Stimulated activated CD8-positive, alpha-beta memory T cell treated with anti-CD3 and anti-CD28 coated beads, Interleukin-15, amount 100 ng/mL, for 48 hours (primary cell): ENCODE data around the gene SDS.

Source experiments
- DNase-seq, 2 donors: peaks; one replicate each; pipeline ENCODE4 v3.0.0-alpha.2; 2020; ENCODE audit warnings: low read depth in 2 of 2

Gene SDS

DNA sequence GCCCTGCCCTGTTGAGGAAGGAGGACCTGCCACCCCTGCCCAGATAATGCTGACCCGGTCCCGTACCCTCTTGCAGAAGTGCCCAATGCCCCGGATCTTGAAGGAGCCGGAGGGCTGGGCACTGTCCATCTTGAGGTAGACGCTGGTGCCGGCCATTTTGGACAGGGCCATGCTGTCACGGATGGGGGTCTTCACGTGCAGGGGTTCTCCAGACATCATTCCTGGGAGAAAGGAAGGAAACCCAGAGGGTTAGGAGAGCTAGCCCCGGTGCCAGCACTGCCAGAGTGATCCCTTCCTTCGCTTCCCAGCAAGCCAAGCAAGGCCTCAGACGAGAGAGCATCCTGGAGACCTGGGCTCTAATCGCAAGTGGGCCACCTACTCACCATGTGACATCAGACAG, 4.2 kb downstream of the SDS start:
- no peak for DNase-seq

DNA sequence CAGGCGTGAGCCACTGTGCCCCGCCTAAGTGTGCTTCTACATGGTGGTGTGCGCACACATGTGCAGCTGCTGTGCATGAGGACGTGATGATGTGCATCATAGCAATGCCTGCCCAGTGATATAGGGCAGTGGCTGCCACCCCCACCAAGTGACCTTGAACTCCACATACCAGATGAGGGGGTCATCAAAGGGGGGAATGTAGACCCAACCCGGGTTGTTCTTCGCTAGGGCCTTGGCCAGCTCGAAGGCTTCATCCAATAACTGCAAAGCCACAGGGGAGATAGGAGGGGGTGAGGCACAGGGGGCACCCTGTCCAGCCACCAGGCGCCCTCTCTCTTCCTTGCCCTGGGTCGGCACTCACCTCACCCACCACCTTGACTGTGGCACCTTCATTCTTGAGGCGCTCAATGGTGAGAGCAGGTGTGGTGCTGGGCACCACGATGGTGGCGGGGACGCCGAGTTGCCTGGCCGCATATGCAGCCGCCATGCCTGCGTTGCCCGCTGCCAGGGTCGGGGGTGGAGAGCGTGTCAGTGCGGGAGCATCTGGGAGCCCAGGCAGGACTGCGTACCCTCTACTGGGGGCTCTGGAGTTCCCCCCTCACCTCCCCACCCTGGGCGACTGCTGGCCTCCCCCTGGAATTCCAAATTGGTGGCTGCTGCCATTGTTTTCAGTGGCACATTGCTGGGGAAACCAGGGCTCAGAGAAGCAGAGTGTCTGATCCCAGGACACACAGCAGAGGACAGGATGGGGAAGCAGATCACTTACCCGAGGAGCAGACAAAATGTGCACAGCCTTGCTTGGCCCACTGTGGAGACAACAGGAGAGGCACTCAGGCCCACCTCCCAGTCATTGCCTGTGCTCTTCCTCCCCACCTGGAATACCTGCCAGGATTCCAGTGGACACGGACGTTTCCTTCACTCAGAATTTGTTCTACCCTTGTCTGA, 5.1 kb downstream of the SDS start:
- DNase-seq: no peak

DNA sequence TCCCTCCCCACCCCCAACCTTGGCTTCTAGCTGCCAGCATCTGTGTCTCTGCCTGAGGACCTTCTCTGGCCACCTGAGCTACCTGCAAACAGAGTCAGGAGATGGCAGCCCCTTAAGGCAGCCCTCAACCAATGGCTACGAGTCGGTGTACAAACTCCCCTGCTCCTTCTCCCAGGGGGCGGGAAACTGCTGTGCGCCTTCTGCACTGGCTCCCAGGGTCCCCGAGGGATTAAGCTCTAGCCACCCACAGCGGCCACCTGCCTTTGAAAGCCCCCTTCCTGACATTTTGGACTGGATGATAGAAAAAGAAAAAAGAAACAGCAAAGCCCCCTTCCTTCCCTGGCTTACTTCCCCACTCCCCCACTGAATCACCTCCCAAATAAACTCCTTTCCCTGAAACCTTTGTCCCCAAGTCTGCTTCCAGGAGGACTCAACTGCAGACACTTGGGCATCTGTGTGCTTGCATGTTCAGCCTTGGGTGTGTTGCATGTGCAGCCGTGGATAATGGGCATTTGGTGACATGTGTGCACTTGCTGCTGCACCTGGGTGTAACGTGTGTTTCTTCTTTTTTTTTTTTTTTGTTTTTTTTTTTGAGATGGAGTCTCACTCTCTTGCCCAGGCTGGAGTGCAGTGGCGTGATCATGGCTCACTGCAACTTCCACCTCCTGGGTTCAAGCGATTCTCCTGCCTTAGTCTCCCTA, 6.0 kb downstream of the SDS start:
- DNase-seq: no peak

DNA sequence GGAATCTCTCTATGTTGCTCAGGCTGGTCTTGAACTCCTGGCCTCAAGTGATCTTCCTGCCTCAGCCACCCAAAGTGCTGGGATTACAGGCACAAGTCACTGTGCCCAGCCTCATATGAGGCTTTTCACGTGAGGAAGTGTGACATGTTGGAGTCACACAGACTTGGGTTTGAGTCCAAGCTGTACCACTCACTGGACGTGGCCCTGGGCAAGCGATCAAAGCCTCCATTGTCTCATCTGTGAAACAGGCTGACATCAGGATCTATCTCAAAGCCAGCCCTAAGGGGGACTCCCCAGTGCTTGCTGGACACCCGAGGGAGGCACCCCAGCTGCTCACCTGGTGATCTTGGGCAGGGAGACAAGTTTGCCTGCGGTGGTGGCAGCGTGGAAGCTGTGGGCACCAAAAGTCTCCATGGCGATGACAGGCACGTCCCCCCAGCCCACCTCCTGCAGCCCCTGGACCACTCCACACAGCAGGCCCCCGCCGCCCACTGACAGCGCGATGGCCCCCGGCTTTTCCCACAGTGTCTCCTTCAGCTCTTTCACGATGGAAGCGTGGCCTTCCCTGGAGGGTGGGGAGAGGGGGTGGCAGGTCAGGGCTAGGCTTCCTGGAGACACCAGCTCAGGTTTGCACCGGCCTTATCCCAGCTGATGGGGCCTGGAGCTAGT, 6.7 kb downstream of the SDS start:
- no peak for DNase-seq

DNA sequence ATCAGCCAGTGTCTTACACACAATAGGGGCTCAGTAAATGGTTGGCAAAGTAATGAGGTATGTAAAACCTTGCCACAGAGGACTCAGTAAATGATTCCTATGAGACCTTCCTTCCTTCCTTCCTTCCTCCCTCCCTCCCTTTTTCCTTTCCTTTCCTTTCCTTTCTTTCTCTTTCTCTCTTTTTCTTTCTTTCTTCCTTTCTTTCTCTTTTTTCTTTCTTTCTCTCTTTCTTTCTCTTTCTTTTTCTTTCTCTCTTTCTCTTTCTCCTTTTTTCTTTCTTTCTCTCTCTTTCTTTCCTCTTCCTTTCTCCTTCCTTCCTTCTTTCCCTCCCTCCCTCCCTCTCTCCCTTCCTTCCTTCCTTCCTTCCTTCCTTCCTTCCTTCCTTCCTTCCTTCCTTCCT, 7.5 kb downstream of the SDS start:
- DNase-seq: no peak

DNA sequence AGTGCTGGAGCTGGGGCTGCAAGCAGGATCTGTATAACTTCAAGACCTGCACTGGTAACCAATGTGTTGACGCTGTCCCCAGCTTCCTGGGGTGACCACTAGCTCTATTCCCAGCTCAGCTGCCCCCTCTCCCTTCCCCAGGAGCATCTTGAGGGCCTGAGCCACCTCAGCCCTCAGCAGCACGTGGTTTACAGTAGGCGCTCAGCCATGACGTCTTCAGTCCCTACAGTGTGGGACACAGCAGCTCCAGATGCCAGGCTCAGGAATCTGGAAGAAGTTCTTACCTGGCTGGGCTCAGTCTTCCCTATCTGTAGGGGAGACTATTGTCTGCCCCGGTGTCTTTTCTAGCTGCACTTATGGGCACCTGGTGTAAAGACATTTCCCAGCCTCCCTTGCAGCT, 8.6 kb downstream of the SDS start:
- DNase-seq: no peak

DNA sequence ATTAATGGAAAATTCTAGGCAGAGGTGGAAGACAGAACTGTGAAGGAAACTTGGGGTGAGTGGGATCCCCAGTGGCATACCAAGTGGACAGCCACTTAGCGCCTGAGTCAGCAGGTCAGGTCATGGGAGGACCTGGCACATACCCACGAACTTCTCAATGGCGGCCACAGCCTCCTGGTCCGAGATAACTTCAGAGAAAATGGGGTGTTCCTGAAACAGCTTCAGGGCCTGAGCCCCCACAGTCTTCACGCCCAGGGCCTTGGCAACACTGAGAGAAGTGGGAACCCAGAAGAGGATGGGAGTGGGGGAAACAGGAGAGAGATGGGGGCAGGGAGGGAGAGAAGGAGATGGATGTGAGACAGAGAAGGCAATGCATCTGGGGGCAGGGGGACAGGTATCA, 9.9 kb downstream of the SDS start:
- DNase-seq: no peak

DNA sequence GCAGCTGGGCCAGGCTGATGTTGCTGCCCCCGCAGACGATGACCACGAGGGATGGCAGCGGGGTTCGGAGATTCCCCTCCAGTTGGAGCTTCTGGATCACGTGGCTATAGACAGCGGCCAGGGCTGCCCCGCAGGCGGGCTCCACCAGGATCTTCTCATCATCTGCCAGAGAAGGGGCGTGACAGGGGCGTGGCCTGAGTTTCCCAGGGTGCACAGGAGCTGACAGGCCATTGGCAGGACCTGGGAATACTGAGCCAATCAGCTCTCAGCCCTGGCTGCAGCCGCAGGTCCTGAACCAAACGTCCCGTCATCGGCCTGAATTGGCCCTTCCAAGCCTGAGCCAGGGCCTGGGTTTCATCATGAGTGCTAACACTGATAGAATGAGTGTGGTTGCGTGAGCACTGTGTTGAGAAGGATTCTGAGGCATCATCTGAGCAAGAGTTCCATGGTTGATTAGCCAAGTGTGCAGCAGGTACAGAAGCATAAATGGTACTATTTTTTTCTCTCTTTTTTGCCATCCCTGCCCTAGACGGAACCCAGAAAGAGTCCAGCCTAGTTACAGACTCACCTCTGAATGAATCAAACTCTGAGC, 10.6 kb downstream of the SDS start:
- no peak for DNase-seq

DNA sequence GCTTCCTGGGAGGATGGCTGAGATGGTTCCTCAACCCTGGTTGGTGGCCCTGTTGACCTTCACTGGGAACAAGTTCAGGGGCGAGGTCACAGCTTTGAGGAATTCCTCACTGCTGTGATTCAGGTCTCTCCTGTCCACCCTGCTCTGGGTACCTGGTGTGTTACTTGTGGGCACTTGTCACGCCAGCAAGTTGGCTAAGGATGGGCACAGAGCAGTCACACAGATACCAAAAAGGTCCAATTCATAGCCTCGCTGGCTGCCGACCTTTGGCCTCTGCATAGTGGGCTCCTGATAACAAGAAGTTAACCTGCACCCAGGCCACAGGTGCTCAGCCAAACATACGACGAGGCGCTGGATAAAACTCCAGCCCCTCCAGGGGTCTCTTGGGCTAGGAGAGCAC, 11.2 kb downstream of the SDS start:
- no peak for DNase-seq

DNA sequence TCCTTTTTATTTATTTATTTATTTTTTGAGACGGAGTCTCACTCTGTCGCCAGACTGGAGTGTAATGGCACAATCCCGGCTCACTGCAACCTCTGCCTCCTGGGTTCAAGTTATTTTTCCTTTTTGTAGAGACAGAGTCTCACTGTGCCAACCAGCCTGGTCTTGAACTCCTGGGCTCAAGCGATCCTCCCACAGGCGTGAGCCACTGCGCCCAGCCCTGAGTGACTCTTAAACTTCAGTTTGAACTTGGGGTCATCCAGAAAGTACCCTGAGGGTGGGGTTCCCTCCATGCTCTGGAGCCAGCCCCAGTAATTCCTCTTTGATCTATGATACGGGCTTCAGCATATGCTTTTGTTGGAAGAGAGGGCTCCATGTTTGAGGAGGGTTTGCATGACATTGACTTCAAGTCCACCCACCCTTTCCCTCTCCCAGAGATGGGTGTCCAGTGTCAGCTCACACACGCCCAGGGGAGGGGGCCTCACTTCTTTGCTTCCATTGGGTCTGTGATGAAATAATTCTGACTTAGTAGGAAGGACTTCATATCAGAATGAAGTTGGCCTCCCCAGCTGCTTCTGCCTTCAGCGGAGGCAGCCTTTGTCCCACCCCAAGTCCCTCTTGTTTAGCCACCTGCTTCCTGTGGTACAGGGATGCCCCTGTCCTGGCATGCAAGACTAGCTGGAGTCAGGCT, 11.9 kb downstream of the SDS start:
- DNase-seq: no peak

DNA sequence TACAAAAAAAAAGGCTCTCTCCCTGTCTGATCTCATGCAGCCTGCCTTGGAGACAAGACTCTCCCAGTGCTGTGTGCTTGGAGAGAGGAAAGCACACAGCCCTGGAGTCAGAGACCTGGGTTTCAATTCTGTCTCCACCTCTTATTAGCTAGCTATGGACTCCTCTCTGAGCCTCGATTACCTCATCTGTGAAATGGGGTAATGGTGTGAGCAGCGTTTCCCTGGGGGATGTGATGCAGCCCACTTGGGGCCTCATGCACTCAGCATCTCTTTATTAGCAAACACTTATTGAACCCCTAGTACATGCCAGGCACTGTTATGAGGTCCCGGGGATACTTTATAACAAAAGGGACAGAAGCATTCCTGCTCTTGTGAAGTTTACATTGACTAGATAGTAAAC, 12.5 kb downstream of the SDS start:
- DNase-seq: no peak

DNA sequence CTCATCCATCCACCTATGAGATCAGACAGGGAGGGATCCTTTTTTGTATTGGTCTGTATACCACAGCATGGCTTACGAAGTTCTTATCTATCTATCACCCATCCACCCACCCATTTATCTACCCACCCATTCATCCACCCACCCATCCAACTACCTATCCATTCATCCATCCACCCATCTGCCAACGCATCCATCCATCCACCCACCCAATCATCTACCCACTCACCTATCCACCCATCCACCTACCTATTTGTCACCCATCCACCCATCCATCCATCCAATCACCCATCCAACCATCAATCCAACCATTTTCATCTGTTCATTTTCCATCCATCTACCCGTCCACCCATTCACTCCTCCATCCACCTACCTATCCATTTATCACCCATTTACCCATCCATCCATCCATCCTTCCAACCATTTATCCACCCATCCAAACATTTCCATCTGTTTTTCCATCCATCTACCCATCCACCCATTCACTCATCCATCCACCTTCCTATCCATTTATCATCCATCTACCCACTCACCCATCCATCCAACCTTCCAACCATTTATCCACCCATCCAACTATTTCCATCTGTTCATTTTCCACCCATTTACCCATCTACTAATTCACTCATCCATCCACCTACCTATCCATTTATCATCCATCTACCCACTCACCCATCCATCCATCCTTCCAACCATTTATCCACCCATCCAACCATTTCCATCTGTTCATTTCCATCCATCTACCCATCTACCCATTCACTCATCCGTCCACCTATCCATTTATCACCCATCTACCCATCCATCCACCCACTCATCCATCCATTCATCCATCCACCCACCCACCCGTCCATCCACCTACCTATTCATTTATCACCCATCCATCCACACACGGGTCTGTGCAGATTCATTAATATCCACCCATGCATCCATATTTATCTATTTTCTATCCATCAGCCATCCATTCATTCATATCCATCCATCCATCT, 13.3 kb downstream of the SDS start:
- no peak for DNase-seq

DNA sequence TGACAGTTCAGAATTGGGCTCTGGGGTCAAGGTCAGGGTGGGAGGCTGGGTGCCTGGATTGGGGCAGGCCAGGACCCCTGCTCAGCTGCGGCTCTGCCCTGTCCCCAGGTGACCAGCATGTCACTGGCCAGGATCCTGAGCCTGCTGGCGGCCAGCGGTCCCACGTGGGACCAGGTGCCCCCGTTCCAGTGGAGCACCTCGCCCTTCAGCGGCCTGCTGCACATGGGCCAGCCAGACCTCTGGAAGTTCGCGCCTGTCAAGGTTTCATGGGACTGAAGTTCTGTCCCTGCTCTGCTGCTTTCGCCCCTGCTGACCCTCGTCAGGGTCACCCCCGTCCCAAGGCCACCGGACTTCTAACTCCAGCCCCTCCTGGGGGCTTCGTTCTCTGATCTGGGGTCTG, 15.3 kb downstream of the SDS start:
- no peak for DNase-seq

DNA sequence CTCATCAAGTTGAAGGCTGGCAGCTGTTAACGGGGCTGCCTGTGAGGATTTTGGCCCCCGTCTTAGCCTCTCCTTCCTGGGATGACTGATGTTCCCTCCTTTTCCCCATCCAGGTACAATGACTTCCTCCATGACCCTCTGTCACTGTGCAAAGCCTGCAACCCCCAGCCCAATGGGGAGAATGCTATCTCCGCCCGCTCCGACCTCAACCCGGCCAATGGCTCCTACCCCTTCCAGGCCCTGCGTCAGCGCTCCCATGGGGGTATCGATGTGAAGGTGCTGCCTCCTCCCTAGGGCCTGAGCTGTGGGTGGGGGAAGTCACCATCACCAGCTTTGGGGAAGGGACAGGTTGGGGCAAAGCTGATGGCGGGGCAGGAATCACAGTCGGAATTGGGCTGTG, 16.1 kb downstream of the SDS start:
- no peak for DNase-seq

DNA sequence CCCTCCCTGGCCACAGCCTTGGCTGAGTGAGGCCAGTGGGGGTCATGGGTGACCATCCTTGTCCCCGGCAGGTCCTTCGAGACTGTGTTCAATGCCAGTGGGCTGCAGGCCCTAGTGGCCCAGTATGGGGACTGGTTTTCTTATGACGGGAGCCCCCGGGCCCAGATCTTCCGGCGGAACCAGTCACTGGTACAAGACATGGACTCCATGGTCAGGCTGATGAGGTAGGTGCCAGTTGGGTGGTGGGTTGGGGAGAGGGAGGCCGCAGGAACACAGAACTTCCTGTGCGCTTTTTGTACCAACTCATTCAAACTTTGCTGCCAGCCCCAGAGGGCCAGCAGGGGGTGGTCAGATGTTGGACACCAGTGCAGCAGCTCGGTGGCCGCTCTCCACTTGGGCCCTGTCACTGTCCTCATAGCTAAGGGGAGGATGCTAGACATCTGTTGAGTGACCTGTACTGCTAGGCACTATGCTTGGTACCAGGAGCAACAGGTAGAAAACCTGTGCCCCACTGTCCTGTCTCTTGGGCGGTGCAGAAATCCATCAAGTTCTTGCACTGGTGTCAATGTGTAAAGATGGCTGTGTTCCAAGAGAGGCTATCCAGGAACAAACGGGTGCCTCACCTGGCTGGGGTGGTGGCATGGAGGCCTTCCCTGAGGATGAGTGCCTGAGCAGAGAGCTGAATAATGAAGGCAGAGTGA, 16.7 kb downstream of the SDS start:
- no peak for DNase-seq

DNA sequence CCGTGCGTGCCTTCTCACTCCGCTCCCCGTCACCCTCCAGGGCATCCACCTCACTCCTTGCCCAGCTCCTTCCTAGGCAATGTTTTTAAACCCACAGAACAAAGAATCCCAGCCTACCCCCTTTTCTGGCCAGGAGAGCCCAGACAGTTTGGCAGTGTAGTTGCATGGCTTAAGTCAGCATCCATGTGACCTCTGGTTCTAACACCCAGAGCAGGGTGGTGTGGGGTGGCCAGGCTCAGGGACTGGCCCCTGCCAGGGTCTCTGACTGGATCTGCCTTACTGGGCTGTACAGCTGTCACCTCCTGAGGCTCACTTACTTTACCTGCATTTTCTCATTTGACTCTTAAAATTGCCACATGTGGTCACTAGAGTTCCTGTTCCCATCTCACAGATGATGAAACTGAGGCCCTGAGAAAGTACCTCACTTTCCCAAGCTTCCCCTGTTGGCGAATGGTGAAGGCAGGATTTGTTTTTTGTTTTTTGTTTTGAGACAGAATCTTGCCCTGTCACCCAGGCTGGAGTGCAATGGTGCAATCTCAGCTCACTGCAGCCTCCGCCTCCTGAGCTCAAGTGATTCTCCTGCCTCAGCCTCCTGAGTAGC, 18.3 kb downstream of the SDS start:
- no peak for DNase-seq

DNA sequence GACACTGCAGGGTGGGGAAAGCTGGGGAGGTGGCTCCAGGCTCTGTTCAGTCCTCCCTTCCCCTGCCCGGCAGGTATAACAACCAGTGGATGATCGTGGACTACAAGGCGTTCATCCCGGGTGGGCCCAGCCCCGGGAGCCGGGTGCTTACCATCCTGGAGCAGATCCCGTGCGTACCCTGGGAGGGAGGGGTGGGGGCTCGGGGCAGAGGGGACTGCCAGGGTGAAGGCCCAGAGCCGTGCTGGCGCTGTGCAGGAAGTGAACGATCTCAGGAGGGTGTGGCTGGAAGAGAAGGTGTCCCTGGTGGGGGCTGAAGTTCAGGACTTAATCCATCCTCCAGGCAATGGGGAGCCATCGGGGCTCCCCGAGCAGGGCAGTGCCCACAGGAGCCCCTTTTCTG, 18.9 kb downstream of the SDS start:
- DNase-seq: no peak

DNA sequence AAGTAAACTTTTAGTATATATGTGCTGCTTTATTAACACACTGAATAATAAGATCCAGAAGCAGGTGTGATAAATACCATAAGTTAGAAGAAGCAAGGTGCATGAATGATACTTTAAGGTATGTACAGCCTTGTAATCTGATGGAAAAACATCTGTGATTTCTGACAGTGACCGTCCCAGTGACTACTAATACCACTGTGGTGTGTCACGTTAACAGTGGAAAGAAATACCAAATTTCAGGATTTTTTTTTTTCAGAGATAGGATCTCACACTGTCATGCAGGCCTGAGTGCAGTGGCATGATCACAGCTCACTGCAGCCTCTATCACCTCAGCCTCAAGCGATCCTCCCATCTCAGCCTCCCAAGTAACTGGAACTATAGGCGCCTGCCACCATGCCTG, 21.5 kb downstream of the SDS start:
- no peak for DNase-seq

DNA sequence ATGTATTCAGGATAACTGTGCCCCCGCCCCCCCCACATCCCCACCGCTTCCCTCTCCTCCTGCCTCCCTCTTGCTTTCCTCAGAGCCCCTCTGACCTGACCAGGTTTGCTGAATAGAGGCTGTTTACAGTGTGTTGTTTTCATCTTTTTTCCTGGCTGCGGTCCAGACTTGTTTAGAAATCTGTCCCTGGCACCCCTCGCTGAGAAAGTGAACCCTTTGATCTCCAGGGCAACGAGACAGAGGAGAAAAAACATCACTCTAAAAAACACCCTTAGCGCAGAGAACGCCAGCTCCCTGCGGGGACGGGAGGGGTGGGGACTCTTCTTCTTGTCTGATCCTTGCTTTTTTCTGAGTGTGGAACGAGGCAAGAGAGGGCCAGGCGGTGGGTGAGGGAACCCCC, 22.5 kb downstream of the SDS start:
- no peak for DNase-seq

DNA sequence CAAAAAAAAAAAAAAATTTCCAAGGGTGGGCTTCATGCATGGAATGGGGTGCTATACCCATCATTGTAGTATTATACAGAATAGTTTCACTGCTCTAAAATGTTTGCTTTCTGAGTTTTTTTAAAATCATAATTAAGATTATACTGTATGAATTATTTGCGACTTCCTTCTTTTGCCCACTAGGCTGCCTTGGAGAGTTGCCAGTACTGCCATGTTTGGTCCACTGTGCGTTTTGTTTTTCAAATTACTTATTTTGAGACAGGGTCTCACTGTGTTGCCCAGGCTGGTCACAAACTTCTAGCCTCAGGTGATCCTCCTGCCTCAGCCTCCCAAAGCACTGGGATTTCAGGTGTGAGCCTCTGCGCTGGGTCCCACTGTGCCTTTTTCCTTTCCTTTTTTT, 25.4 kb downstream of the SDS start:
- no peak for DNase-seq
